Activated CD8-positive, alpha-beta memory T cell treated with anti-CD3 and anti-CD28 coated beads, Interleukin-2, amount 10 ng/mL, durations not matched to agents 7 days and 5 days (primary cell): ENCODE measurements around the gene CDH6. TPM values are rescaled to one million over a fixed set of nuclear protein-coding genes. Genes with fewer than 3 reads are reported as not detected.
A peak's percentile ranks its signal among the peaks of the same experiment; 100 is the strongest.

Source experiments
- ATAC-seq: fragments of 150-1000 bp; cut with Tn5 transposase; one replicate; pipeline ENCODE4 v1.10.0; 2021; ENCODE audit warnings: moderate library complexity
- CTCF ChIA-PET: fragments of 350-600 bp; sonication (Branson Sonifier 250); formaldehyde crosslinking; loops from one replicate; lab custom pipeline; 2021; ENCODE audit warnings: antibody characterized with exemption; lab: Charles Lee
- DNase-seq: peaks from one replicate; pipeline ENCODE4 v3.0.0-alpha.2; 2020
- H3K27ac Mint-ChIP-seq: one replicate; pipeline ENCODE4 v1.8.0; 2021; ENCODE audit warnings: mild to moderate bottlenecking, mixed read lengths
- H3K27me3 Mint-ChIP-seq: one replicate; pipeline ENCODE4 v1.8.0; 2021; ENCODE audit warnings: mixed read lengths
- H3K36me3 Mint-ChIP-seq: one replicate; pipeline ENCODE4 v1.8.0; 2021; ENCODE audit warnings: mild to moderate bottlenecking, mixed read lengths
- H3K4me1 Mint-ChIP-seq: one replicate; pipeline ENCODE4 v1.8.0; 2021; ENCODE audit warnings: mixed read lengths
- H3K4me3 Mint-ChIP-seq: one replicate; pipeline ENCODE4 v1.8.0; 2021; ENCODE audit warnings: mild to moderate bottlenecking, moderate library complexity, mixed read lengths
- H3K9me3 Mint-ChIP-seq: one replicate; pipeline ENCODE4 v1.8.0; 2022; ENCODE audit warnings: low read depth, mixed read lengths
- total RNA-seq, 2 experiments: library from RNA; stranded (reverse); gene quantifications; one replicate each; pipeline ENCODE4 v1.2.3, GENCODE V29; 2021

CDH6 gene
- total RNA-seq: not detected

- Mint-ChIP-seq H3K27ac (peak within 1 kb of the TSS; percentile 32), H3K4me3 (no peak within 1 kb of the TSS), H3K27me3 (peaks cover 47% of the 10 kb centered on the region), H3K4me1 (peaks cover 4% of the 10 kb centered on the region), H3K9me3 (no peaks in the 10 kb centered on the region), H3K36me3 (peaks cover 3% of the 10 kb centered on the region)
- DNase-seq: no peak
- CTCF ChIA-PET: no interaction called here
- ATAC-seq: no peak
Observed at GRCh38 chr5:31193591-31194467, at the start of gene CDH6. CDH6 (plus strand) TSS chr5:31193686; CDS start chr5:31267474, 73,788 bp downstream.

- no peaks in the 10 kb centered on the region for H3K27me3 Mint-ChIP-seq
- no peak overlapping the region for H3K4me3 Mint-ChIP-seq
- CTCF ChIA-PET: no interaction called here
- no peak for ATAC-seq
- H3K36me3 Mint-ChIP-seq: no peaks in the 10 kb centered on the region
- H3K4me1 Mint-ChIP-seq: no peaks in the 10 kb centered on the region
- no peaks in the 10 kb centered on the region for H3K9me3 Mint-ChIP-seq
- DNase-seq: no peak
- no peak overlapping the region for H3K27ac Mint-ChIP-seq
Observed at GRCh38 chr5:31144364-31144763, 49.1 kb upstream of the CDH6 start.

GRCh38 chr5:31148959-31149475 is 44.5 kb upstream of the CDH6 start:
- Mint-ChIP-seq H3K27me3 (no peaks in the 10 kb centered on the region), H3K36me3 (no peaks in the 10 kb centered on the region), H3K27ac (no peak overlapping the region), H3K4me3 (no peak overlapping the region), H3K9me3 (peaks cover 2% of the 10 kb centered on the region), H3K4me1 (no peaks in the 10 kb centered on the region)
- no peak for DNase-seq
- no peak for ATAC-seq
- CTCF ChIA-PET: no interaction called here

GRCh38 chr5:31153521-31153920 is 40.0 kb upstream of the CDH6 start:
- Mint-ChIP-seq H3K4me3 (no peak overlapping the region), H3K27ac (no peak overlapping the region), H3K4me1 (no peaks in the 10 kb centered on the region), H3K36me3 (no peaks in the 10 kb centered on the region), H3K9me3 (peaks cover 2% of the 10 kb centered on the region), H3K27me3 (no peaks in the 10 kb centered on the region)
- CTCF ChIA-PET: no interaction called here
- no peak for ATAC-seq
- DNase-seq: no peak

GRCh38 chr5:31156631-31157160 is 36.8 kb upstream of the CDH6 start:
- Mint-ChIP-seq H3K36me3 (no peaks in the 10 kb centered on the region), H3K9me3 (no peaks in the 10 kb centered on the region), H3K4me3 (no peak overlapping the region), H3K27ac (no peak overlapping the region), H3K4me1 (no peaks in the 10 kb centered on the region), H3K27me3 (no peaks in the 10 kb centered on the region)
- DNase-seq (no peak), ATAC-seq (no peak)
- CTCF ChIA-PET: no interaction called here

- ATAC-seq: no peak
- CTCF ChIA-PET: no interaction called here
Observed at GRCh38 chr5:31157720-31158119, 35.8 kb upstream of the CDH6 start.

GRCh38 chr5:31158686-31159085 is 34.8 kb upstream of the CDH6 start:
- ATAC-seq (no peak), DNase-seq (no peak)
- Mint-ChIP-seq H3K9me3 (no peaks in the 10 kb centered on the region), H3K27me3 (no peaks in the 10 kb centered on the region), H3K27ac (no peak overlapping the region), H3K4me3 (no peak overlapping the region), H3K4me1 (no peaks in the 10 kb centered on the region), H3K36me3 (no peaks in the 10 kb centered on the region)
- CTCF ChIA-PET: no interaction called here

More at GRCh38 chr5:31157720-31158119, 35.8 kb upstream of the CDH6 start:
- Mint-ChIP-seq H3K27ac (no peak overlapping the region), H3K4me1 (no peaks in the 10 kb centered on the region), H3K4me3 (no peak overlapping the region), H3K27me3 (no peaks in the 10 kb centered on the region), H3K9me3 (no peaks in the 10 kb centered on the region), H3K36me3 (no peaks in the 10 kb centered on the region)
- DNase-seq: no peak

GRCh38 chr5:31161781-31162181 is 31.7 kb upstream of the CDH6 start:
- CTCF ChIA-PET: no interaction called here
- DNase-seq (no peak), ATAC-seq (no peak)
- Mint-ChIP-seq H3K4me1 (no peaks in the 10 kb centered on the region), H3K9me3 (no peaks in the 10 kb centered on the region), H3K4me3 (no peak overlapping the region), H3K36me3 (no peaks in the 10 kb centered on the region), H3K27ac (no peak overlapping the region), H3K27me3 (no peaks in the 10 kb centered on the region)

- no peaks in the 10 kb centered on the region for H3K4me1 Mint-ChIP-seq
- H3K27me3 Mint-ChIP-seq: no peaks in the 10 kb centered on the region
- H3K27ac Mint-ChIP-seq: no peak overlapping the region
- CTCF ChIA-PET: no interaction called here
- no peak for ATAC-seq
- no peaks in the 10 kb centered on the region for H3K36me3 Mint-ChIP-seq
- H3K9me3 Mint-ChIP-seq: no peaks in the 10 kb centered on the region
- no peak overlapping the region for H3K4me3 Mint-ChIP-seq
- DNase-seq: no peak
Observed at GRCh38 chr5:31165729-31166128, 27.8 kb upstream of the CDH6 start.

- DNase-seq (no peak), ATAC-seq (no peak)
- no peaks in the 10 kb centered on the region for H3K27me3 Mint-ChIP-seq
- H3K9me3 Mint-ChIP-seq: no peaks in the 10 kb centered on the region
- H3K4me3 Mint-ChIP-seq: no peak overlapping the region
- no peaks in the 10 kb centered on the region for H3K4me1 Mint-ChIP-seq
- no peaks in the 10 kb centered on the region for H3K36me3 Mint-ChIP-seq
- CTCF ChIA-PET: no interaction called here
- H3K27ac Mint-ChIP-seq: no peak overlapping the region
Observed at GRCh38 chr5:31169379-31169778, 24.1 kb upstream of the CDH6 start.

GRCh38 chr5:31172881-31173280 is 20.6 kb upstream of the CDH6 start:
- H3K27ac Mint-ChIP-seq: no peak overlapping the region
- H3K27me3 Mint-ChIP-seq: no peaks in the 10 kb centered on the region
- no peaks in the 10 kb centered on the region for H3K4me1 Mint-ChIP-seq
- CTCF ChIA-PET: no interaction called here
- no peak for ATAC-seq
- H3K4me3 Mint-ChIP-seq: no peak overlapping the region
- H3K9me3 Mint-ChIP-seq: no peaks in the 10 kb centered on the region
- no peak for DNase-seq
- H3K36me3 Mint-ChIP-seq: no peaks in the 10 kb centered on the region

GRCh38 chr5:31173614-31174013 is 19.9 kb upstream of the CDH6 start:
- DNase-seq: no peak
- no peaks in the 10 kb centered on the region for H3K27me3 Mint-ChIP-seq
- H3K4me3 Mint-ChIP-seq: no peak overlapping the region
- CTCF ChIA-PET: no interaction called here
- no peaks in the 10 kb centered on the region for H3K36me3 Mint-ChIP-seq
- H3K4me1 Mint-ChIP-seq: no peaks in the 10 kb centered on the region
- no peak for ATAC-seq
- H3K9me3 Mint-ChIP-seq: no peaks in the 10 kb centered on the region
- no peak overlapping the region for H3K27ac Mint-ChIP-seq

GRCh38 chr5:31181376-31181987 is 12.0 kb upstream of the CDH6 start:
- DNase-seq (no peak), ATAC-seq (no peak)
- Mint-ChIP-seq H3K9me3 (no peaks in the 10 kb centered on the region), H3K4me1 (no peaks in the 10 kb centered on the region), H3K27me3 (no peaks in the 10 kb centered on the region), H3K4me3 (no peak overlapping the region), H3K36me3 (no peaks in the 10 kb centered on the region), H3K27ac (no peak overlapping the region)
- CTCF ChIA-PET: no interaction called here

- Mint-ChIP-seq H3K36me3 (no peaks in the 10 kb centered on the region), H3K27me3 (no peaks in the 10 kb centered on the region), H3K4me1 (no peaks in the 10 kb centered on the region), H3K9me3 (no peaks in the 10 kb centered on the region), H3K4me3 (no peak overlapping the region), H3K27ac (no peak overlapping the region)
- DNase-seq (no peak), ATAC-seq (no peak)
- CTCF ChIA-PET: no interaction called here
Observed at GRCh38 chr5:31182136-31182535, 11.3 kb upstream of the CDH6 start.
